WI38 (cell line): ENCODE results near the gene SPON1.

Experiments
- H3K4me3 ChIP-seq: 2 replicates; pipeline ENCODE4 v1.5.1; 2011; ENCODE audit warnings: low read depth, mild to moderate bottlenecking, control low read depth, low read length
- CTCF ChIP-seq: IDR thresholded peaks from 2 replicates; pipeline ENCODE4 v1.5.1; 2012; ENCODE audit warnings: low read depth, mild to moderate bottlenecking, control low read depth, low read length

Gene SPON1

GRCh38 chr11:13966013-13966412 is 3.5 kb downstream of the SPON1 start:
- no peak for TF ChIP-seq CTCF
- no peak overlapping the region for H3K4me3 ChIP-seq

DNA sequence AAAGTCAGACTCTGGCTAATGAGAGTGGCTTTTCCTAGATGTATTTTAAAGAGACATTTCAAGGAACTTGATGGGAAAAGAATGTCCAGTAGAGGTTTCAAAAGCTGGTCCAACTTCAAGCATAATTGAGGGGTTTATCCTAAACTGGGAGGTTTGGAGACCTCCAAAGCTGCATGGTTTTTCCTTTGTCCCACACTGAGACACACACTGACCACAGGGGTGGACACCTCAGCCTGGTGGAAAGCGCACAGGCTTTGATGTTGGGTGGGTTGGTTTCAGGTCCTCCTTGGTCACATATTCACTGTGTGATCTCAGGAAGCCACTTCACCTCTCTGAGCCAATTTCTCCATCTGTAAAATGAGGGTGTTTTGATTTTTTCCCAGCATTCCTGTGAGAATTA is 4.0 kb downstream of the SPON1 start:
- TF ChIP-seq CTCF = no peak

GRCh38 chr11:13970986-13971385 is 8.5 kb downstream of the SPON1 start:
- TF ChIP-seq CTCF = 0 out of 2 replicates have a peak, but pooled peaks have one; percentile 9
- H3K4me3 ChIP-seq = no peak overlapping the region

More for the DNA sequence above, 4.0 kb downstream of the SPON1 start:
- no peak overlapping the region for H3K4me3 ChIP-seq

DNA sequence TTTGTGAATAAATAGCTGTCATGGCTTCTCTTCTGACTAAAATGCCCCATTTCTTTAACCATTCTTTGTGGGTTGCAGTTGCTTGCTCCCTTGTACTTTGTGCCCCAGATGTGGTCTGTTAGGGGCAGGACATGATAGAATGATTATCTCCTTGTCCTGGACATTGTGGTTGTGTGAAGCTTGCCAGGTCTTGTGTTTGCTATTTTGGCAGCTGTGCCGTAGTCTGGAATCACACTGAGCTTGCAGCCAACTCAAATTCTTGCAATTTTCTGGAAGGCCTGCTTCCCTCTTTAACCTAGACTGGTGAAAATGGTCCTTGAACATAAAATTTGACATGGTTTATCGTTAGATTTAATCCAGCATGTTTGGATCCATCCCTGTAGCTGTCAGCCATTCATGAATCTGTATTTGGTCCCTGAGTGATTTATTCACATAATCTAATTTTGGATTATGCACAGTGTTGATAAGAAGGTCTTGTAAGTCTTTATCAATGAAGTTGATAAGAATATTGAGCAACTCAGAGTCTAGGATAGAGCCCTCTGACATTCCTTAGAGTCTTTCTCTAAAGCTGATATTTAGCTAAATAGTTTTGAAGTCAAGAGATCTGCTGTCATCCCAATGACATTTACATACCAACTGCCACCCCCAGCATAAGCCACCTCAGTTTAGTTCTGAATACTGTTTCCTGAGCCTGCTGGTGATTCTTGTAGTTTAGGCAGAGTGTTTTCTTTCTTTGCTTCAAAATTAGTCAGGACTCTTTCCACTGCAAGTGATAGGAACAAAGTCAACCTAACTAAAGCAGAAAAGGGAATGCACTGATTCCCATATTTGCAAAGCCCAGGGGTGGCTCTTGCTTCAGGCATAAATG is 9.8 kb downstream of the SPON1 start:
- TF ChIP-seq CTCF = no peak
- no peak overlapping the region for H3K4me3 ChIP-seq

DNA sequence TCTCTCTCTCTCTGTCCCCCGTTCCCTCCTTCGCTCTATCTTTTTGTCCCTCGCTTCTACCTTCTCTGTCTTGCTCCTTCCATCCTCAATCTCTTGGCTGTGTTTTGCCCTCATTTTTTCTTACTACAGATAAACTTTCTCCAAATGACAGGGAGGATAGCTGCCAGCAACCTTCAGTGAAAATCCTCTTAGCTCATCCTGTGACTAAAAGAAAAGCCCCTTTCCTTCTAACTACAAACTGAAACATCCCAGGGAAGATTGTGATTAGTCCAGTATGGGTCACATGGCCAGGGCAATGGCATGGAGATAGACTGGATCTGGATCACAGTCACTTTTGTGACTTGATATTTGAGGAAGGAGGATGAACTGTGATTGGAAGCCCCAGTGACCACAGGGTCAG is 10.4 kb downstream of the SPON1 start:
- no peak for TF ChIP-seq CTCF

GRCh38 chr11:13974631-13975030 is 12.1 kb downstream of the SPON1 start:
- no peak overlapping the region for H3K4me3 ChIP-seq
- no peak for TF ChIP-seq CTCF

More for the DNA sequence above, 10.4 kb downstream of the SPON1 start:
- H3K4me3 ChIP-seq = no peak overlapping the region

DNA sequence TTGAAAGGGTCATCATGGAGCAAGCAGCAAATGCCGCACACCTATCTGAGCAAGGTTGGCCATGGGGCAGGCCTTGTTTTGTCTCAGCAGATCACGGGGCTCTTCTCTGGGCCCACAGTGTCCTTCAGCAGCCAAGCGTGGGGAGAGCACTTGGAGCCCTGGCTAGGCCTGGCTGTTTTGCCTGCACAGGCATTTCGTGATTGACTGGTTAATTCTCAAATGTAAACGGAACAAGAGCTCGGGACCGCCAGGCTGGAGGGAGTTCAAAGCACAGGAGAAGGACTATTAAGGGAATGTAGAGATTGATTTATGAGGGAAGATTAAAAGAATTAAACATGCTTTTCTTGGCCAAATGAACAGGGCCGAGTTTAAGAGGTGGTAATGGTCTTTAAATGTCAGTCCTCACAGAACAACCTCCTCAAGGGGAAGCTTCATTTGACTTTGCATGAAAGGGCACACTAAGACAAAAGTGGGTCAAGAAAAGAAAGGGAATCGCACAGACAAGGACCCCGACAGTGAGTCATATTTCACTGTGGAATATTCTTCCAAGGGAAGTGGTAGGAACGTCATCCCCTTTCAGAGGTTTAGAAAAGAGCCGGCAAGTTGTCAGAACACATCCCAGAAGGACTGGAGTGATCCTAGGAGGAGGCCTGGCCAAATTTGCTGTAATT is 20.7 kb downstream of the SPON1 start:
- no peak for TF ChIP-seq CTCF
- H3K4me3 ChIP-seq = no peak overlapping the region
